MCF 10A (cell line): ENCODE measurements around the gene DDX4. TPM values are rescaled to one million over a fixed set of nuclear protein-coding genes. Genes with fewer than 3 reads are reported as not detected.
"Not testable (repeated sequence)": the region's sequence is repeated elsewhere in the genome, so short reads cannot be mapped to it uniquely, and the experiment has no call there.

Experiments used
- BruUV-seq: library from RNA; stranded (reverse); fragments of 400-500 nt; replicated peaks from 2 replicates; lab custom pipeline; 2021; lab: Mats Ljungman, UMichigan
- CTCF ChIA-PET: fragments of 300-600 bp; sonication (Branson Sonifier 250); formaldehyde crosslinking; extraction: SDS; loops from one replicate; lab custom pipeline; 2021; ENCODE audit warnings: antibody characterized with exemption, inconsistent platforms; lab: Yijun Ruan, JAX
- POLR2A ChIA-PET: fragments of 300-600, 350-650 bp; sonication (Branson Sonifier 250); formaldehyde crosslinking; extraction: SDS; loops from one replicate; lab custom pipeline; 2020; ENCODE audit warnings: antibody characterized with exemption, inconsistent platforms; lab: Yijun Ruan, JAX
- DNase-seq: peaks from one replicate; pipeline ENCODE4 v3.0.0-alpha.2; 2018; ENCODE audit not compliant: unreplicated experiment
- H3K27ac Mint-ChIP-seq: one replicate; pipeline ENCODE4 v1.8.0; 2022; ENCODE audit warnings: mild to moderate bottlenecking, low read depth, mixed read lengths; ENCODE audit not compliant: unreplicated experiment
- H3K27me3 Mint-ChIP-seq: one replicate; pipeline ENCODE4 v1.8.0; 2022; ENCODE audit warnings: mixed read lengths; ENCODE audit not compliant: insufficient read depth, unreplicated experiment
- H3K36me3 Mint-ChIP-seq: one replicate; pipeline ENCODE4 v1.8.0; 2022; ENCODE audit warnings: mild to moderate bottlenecking, moderate library complexity, mixed read lengths; ENCODE audit not compliant: insufficient read depth, unreplicated experiment
- H3K4me1 Mint-ChIP-seq: one replicate; pipeline ENCODE4 v1.8.0; 2022; ENCODE audit warnings: mixed read lengths; ENCODE audit not compliant: insufficient read depth, unreplicated experiment
- H3K4me3 Mint-ChIP-seq: one replicate; pipeline ENCODE4 v1.8.0; 2022; ENCODE audit warnings: mild to moderate bottlenecking, moderate library complexity, mixed read lengths; ENCODE audit not compliant: unreplicated experiment
- H3K9me3 Mint-ChIP-seq: one replicate; pipeline ENCODE4 v1.8.0; 2022; ENCODE audit warnings: mixed read lengths; ENCODE audit not compliant: unreplicated experiment
- intact Hi-C: fragments of 100-400 bp; cut with micrococcal nuclease; formaldehyde crosslinking; loops from 2 replicates; pipeline ENCODE4 v1.14.1; 2022
- total RNA-seq: library from RNA; stranded (reverse); gene quantifications from 2 replicates; pipeline ENCODE4 v1.2.3, GENCODE V29; 2022
- TF ChIP-seq, protein P1 (sequence below): fragments of 200-600 bp; IDR thresholded peaks from one replicate; pipeline ENCODE4 v1.8.0; 2022; ENCODE audit warnings: antibody characterized with exemption, mild to moderate bottlenecking; ENCODE audit not compliant: unreplicated experiment

The DDX4 gene
- total RNA-seq, 1 experiment from 2014 or later = not detected

GRCh38 chr5:55713871-55714270 is 24.0 kb upstream of the DDX4 start:
- intact Hi-C loops = loop anchor here (2.0 to 5.0 kb wide), 3 partner anchors 137 to 488 kb away; partner anchors contain the start of gene IL31RA
- Mint-ChIP-seq H3K4me3 (no peak overlapping the region), H3K4me1 (peaks cover 5% of the 10 kb centered on the region), H3K27me3 (no peaks in the 10 kb centered on the region), H3K9me3 (peaks cover 20% of the 10 kb centered on the region), H3K27ac (no peak overlapping the region), H3K36me3 (peaks cover 12% of the 10 kb centered on the region)
- ChIA-PET CTCF (interaction anchor here (0.9 to 1.4 kb wide), 2 partner anchors 22 to 137 kb away, joined by 3 to 6 read pairs; partner anchors contain the start of gene IL31RA), POLR2A (interaction anchor here (1.5 kb wide), 1 partner anchor 139 kb away, joined by 6 read pairs; no protein-coding TSS in a partner anchor)
- TF ChIP-seq, protein P1, sequence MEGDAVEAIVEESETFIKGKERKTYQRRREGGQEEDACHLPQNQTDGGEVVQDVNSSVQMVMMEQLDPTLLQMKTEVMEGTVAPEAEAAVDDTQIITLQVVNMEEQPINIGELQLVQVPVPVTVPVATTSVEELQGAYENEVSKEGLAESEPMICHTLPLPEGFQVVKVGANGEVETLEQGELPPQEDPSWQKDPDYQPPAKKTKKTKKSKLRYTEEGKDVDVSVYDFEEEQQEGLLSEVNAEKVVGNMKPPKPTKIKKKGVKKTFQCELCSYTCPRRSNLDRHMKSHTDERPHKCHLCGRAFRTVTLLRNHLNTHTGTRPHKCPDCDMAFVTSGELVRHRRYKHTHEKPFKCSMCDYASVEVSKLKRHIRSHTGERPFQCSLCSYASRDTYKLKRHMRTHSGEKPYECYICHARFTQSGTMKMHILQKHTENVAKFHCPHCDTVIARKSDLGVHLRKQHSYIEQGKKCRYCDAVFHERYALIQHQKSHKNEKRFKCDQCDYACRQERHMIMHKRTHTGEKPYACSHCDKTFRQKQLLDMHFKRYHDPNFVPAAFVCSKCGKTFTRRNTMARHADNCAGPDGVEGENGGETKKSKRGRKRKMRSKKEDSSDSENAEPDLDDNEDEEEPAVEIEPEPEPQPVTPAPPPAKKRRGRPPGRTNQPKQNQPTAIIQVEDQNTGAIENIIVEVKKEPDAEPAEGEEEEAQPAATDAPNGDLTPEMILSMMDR = no peak
- no peak for DNase-seq
- BruUV-seq = no TSS peak

GRCh38 chr5:55714339-55714738 is 23.5 kb upstream of the DDX4 start:
- CTCF ChIA-PET = interaction anchor here (0.9 kb wide), 1 partner anchor 137 kb away, joined by 3 read pairs; the partner anchor contains the start of gene IL31RA
- no peak overlapping the region for H3K27ac Mint-ChIP-seq
- TF ChIP-seq, protein P1 = no peak
- POLR2A ChIA-PET = no interaction called here
- H3K27me3 Mint-ChIP-seq = no peaks in the 10 kb centered on the region
- H3K9me3 Mint-ChIP-seq = peaks cover 20% of the 10 kb centered on the region
- DNase-seq = peak; percentile 19
- H3K4me3 Mint-ChIP-seq = no peak overlapping the region
- H3K4me1 Mint-ChIP-seq = peaks cover 5% of the 10 kb centered on the region
- H3K36me3 Mint-ChIP-seq = peaks cover 12% of the 10 kb centered on the region
- BruUV-seq = no TSS peak
- intact Hi-C loops = loop anchor here (5.0 kb wide), 1 partner anchor 488 kb away; no protein-coding TSS in a partner anchor

DNA sequence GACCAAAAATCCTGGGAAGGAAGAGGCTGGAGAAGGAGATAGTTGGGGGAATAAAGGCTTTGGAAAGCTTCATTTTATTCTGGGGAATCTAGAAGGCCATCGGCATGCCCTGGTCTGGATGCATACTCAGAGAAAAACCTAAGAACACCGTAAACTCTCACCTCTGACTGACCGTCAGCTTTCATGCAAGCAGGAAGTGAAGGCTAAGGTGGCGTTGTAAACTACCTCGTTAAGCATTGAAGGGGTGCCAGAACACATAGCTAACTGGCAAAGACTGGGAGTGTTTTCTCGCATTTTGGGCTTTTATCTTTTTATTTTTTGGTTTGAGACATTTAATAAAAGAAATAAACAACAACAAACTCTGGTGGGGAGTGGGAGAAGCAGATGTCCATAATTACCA is 23.1 kb upstream of the DDX4 start:
- H3K36me3 Mint-ChIP-seq = peaks cover 12% of the 10 kb centered on the region
- H3K27ac Mint-ChIP-seq = no peak overlapping the region
- peaks cover 5% of the 10 kb centered on the region for H3K4me1 Mint-ChIP-seq
- intact Hi-C loops = loop anchor here (5.0 kb wide), 1 partner anchor 488 kb away; no protein-coding TSS in a partner anchor
- DNase-seq = no peak
- ChIA-PET CTCF (interaction anchor here (0.6 kb wide), 1 partner anchor 74 kb away, joined by 3 read pairs; no protein-coding TSS in a partner anchor), POLR2A (no interaction called here)
- no TSS peak for BruUV-seq
- TF ChIP-seq, protein P1 = no peak
- H3K27me3 Mint-ChIP-seq = no peaks in the 10 kb centered on the region
- no peak overlapping the region for H3K4me3 Mint-ChIP-seq
- peaks cover 20% of the 10 kb centered on the region for H3K9me3 Mint-ChIP-seq

- no TSS peak for BruUV-seq
- Mint-ChIP-seq H3K4me3 (no peak overlapping the region), H3K27me3 (no peaks in the 10 kb centered on the region), H3K9me3 (peaks cover 20% of the 10 kb centered on the region), H3K4me1 (peaks cover 5% of the 10 kb centered on the region), H3K27ac (no peak overlapping the region), H3K36me3 (peaks cover 12% of the 10 kb centered on the region)
- ChIA-PET POLR2A (no interaction called here), CTCF (no interaction called here)
- DNase-seq = no peak
- TF ChIP-seq, protein P1 = no peak
- intact Hi-C loops = no loop called here
Measured at GRCh38 chr5:55715519-55716078, 22.3 kb upstream of the DDX4 start.

DNA sequence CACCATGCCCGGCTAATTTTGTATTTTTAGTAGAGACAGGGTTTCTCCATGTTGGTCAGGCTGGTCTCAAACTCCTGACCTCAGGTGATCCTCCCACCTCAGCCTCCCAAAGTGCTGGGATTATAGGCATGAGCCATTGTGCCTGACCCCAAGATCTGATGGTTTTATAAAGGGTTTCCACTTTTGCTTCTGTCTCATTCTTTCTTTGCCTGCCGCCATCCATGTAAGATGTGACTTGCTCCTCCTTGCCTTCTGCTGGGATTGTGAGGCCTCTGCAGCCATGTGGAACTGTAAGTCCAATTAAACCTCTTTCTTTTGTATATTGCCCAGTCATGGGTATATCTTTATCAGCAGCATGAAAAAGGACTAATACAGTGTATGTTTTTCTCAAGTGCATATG is 18.8 kb upstream of the DDX4 start:
- ChIA-PET POLR2A (interaction anchor here (0.7 kb wide), 1 partner anchor 979 kb away, joined by 3 read pairs; no protein-coding TSS in a partner anchor), CTCF (interaction anchor here (0.7 kb wide), 1 partner anchor 967 kb away, joined by 4 read pairs; no protein-coding TSS in a partner anchor)
- H3K9me3 Mint-ChIP-seq = peaks cover 20% of the 10 kb centered on the region
- H3K36me3 Mint-ChIP-seq, H3K4me1 Mint-ChIP-seq, H3K27me3 Mint-ChIP-seq, intact Hi-C loops, DNase-seq, BruUV-seq, H3K27ac Mint-ChIP-seq, H3K4me3 Mint-ChIP-seq: not testable (repeated sequence)
